NK-92 (cell line): ENCODE data around the gene LIMA1.
"Not testable (repeated sequence)": the region's sequence is repeated elsewhere in the genome, so short reads cannot be mapped to it uniquely, and the experiment has no call there.

Source experiments
- DNase-seq: peaks from one replicate; lab custom pipeline; 2025; ENCODE audit not compliant: unreplicated experiment; lab: John Stamatoyannopoulos, UW

Gene LIMA1

GRCh38 chr12:50219001-50219400 is 64.3 kb downstream of the LIMA1 start:
- DNase-seq: not testable (repeated sequence)

- DNase-seq: no peak
Measured at GRCh38 chr12:50218386-50218785, 64.9 kb downstream of the LIMA1 start.

- no peak for DNase-seq
Measured at GRCh38 chr12:50217202-50217601, 66.1 kb downstream of the LIMA1 start.

GRCh38 chr12:50215033-50215432 is 68.3 kb downstream of the LIMA1 start:
- DNase-seq: no peak

- DNase-seq: no peak
Measured at GRCh38 chr12:50214018-50214417, 69.3 kb downstream of the LIMA1 start.

- no peak for DNase-seq
Measured at GRCh38 chr12:50213439-50213838, 69.9 kb downstream of the LIMA1 start.

- DNase-seq: no peak
Measured at GRCh38 chr12:50212071-50212467, 71.3 kb downstream of the LIMA1 start.

- no peak for DNase-seq
Measured at GRCh38 chr12:50211392-50212070, 71.8 kb downstream of the LIMA1 start.

- DNase-seq: no peak
Measured at GRCh38 chr12:50207424-50207823, 75.9 kb downstream of the LIMA1 start.

GRCh38 chr12:50205648-50206047 is 77.7 kb downstream of the LIMA1 start:
- no peak for DNase-seq

- no peak for DNase-seq
Measured at GRCh38 chr12:50203691-50204090, 79.6 kb downstream of the LIMA1 start.

GRCh38 chr12:50201987-50202521 is 81.3 kb downstream of the LIMA1 start:
- no peak for DNase-seq

- DNase-seq: no peak
Measured at GRCh38 chr12:50200552-50201273, 82.6 kb downstream of the LIMA1 start.

GRCh38 chr12:50198829-50199228 is 84.5 kb downstream of the LIMA1 start:
- no peak for DNase-seq

- DNase-seq: no peak
Measured at GRCh38 chr12:50197297-50197727, 86.0 kb downstream of the LIMA1 start.

GRCh38 chr12:50196537-50196936 is 86.8 kb downstream of the LIMA1 start:
- DNase-seq: no peak

GRCh38 chr12:50195832-50196231 is 87.5 kb downstream of the LIMA1 start:
- DNase-seq: no peak

- no peak for DNase-seq
Measured at GRCh38 chr12:50192908-50193307, 90.4 kb downstream of the LIMA1 start.

- no peak for DNase-seq
Measured at GRCh38 chr12:50192236-50192635, 91.1 kb downstream of the LIMA1 start.

- no peak for DNase-seq
Measured at GRCh38 chr12:50190859-50191258, 92.5 kb downstream of the LIMA1 start.

- no peak for DNase-seq
Measured at GRCh38 chr12:50188875-50189575, 94.3 kb downstream of the LIMA1 start.
